Osteocyte (in vitro differentiated cells): ENCODE measurements around the gene BCAP31. TPM values are rescaled to one million over a fixed set of nuclear protein-coding genes. Genes with fewer than 3 reads are reported as not detected.
"Not testable (repeated sequence)": the region's sequence is repeated elsewhere in the genome, so short reads cannot be mapped to it uniquely, and the experiment has no call there.

Source experiments
- DNase-seq: peaks from one replicate; pipeline ENCODE4 v3.0.0; 2021; ENCODE audit warnings: mixed read lengths; ENCODE audit not compliant: unreplicated experiment; ENCODE audit errors: extremely low spot score
- H3K27ac Mint-ChIP-seq: one replicate; pipeline ENCODE4 v1.8.0; 2021; ENCODE audit warnings: mild to moderate bottlenecking, mixed read lengths; ENCODE audit not compliant: unreplicated experiment
- H3K27me3 Mint-ChIP-seq: one replicate; pipeline ENCODE4 v1.8.0; 2021; ENCODE audit warnings: mixed read lengths; ENCODE audit not compliant: unreplicated experiment
- H3K36me3 Mint-ChIP-seq: one replicate; pipeline ENCODE4 v1.8.0; 2021; ENCODE audit warnings: mixed read lengths; ENCODE audit not compliant: unreplicated experiment
- H3K4me1 Mint-ChIP-seq: one replicate; pipeline ENCODE4 v1.8.0; 2021; ENCODE audit warnings: mixed read lengths; ENCODE audit not compliant: unreplicated experiment
- H3K4me3 Mint-ChIP-seq: one replicate; pipeline ENCODE4 v1.8.0; 2021; ENCODE audit warnings: mild to moderate bottlenecking, moderate library complexity, mixed read lengths; ENCODE audit not compliant: unreplicated experiment
- H3K9me3 Mint-ChIP-seq: one replicate; pipeline ENCODE4 v1.8.0; 2021; ENCODE audit warnings: mixed read lengths; ENCODE audit not compliant: unreplicated experiment
- total RNA-seq: library from RNA; stranded (reverse); gene quantifications from 2 replicates; pipeline ENCODE4 v1.2.1, GENCODE V29; 2021
- TF ChIP-seq, protein P1 (sequence below): fragments of 200-600 bp; sonication (generic); IDR thresholded peaks from 2 replicates; pipeline ENCODE4 v1.5.0; 2021; ENCODE audit warnings: antibody characterized with exemption, mild to moderate bottlenecking, moderate library complexity

BCAP31 gene
- total RNA-seq, 1 donor from 2014 or later = 172 TPM

- Mint-ChIP-seq H3K4me3 (no peak overlapping the region), H3K36me3 (peaks cover 4% of the 10 kb centered on the region), H3K4me1 (peaks cover 9% of the 10 kb centered on the region), H3K27me3 (no peaks in the 10 kb centered on the region), H3K27ac (no peak overlapping the region), H3K9me3 (no peaks in the 10 kb centered on the region)
- TF ChIP-seq, protein P1, sequence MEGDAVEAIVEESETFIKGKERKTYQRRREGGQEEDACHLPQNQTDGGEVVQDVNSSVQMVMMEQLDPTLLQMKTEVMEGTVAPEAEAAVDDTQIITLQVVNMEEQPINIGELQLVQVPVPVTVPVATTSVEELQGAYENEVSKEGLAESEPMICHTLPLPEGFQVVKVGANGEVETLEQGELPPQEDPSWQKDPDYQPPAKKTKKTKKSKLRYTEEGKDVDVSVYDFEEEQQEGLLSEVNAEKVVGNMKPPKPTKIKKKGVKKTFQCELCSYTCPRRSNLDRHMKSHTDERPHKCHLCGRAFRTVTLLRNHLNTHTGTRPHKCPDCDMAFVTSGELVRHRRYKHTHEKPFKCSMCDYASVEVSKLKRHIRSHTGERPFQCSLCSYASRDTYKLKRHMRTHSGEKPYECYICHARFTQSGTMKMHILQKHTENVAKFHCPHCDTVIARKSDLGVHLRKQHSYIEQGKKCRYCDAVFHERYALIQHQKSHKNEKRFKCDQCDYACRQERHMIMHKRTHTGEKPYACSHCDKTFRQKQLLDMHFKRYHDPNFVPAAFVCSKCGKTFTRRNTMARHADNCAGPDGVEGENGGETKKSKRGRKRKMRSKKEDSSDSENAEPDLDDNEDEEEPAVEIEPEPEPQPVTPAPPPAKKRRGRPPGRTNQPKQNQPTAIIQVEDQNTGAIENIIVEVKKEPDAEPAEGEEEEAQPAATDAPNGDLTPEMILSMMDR = no peak
- no peak for DNase-seq
These were observed 28.1 kb downstream of the BCAP31 start for GRCh38 chrX:153696100-153696499.

- TF ChIP-seq, protein P1 = no peak
- Mint-ChIP-seq H3K27ac (no peak overlapping the region), H3K9me3 (no peaks in the 10 kb centered on the region), H3K4me3 (no peak overlapping the region), H3K4me1 (peaks cover 4% of the 10 kb centered on the region), H3K27me3 (no peaks in the 10 kb centered on the region), H3K36me3 (peaks cover 4% of the 10 kb centered on the region)
- no peak for DNase-seq
These were observed 29.4 kb downstream of the BCAP31 start for GRCh38 chrX:153694687-153695270.

DNA sequence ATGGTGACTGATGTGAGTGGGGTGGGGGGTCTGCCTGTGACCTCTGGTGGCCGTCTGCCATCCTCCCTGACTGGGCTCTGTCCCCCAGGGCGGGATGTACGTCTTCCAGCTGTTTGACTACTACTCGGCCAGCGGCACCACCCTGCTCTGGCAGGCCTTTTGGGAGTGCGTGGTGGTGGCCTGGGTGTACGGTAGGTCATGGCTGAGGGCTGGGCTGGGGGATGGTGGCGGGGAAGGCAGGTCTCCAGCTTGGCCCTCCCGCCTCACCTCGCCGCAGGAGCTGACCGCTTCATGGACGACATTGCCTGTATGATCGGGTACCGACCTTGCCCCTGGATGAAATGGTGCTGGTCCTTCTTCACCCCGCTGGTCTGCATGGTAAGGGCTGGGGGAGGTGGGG is 29.9 kb downstream of the BCAP31 start:
- not testable (repeated sequence) for H3K4me1 Mint-ChIP-seq, H3K36me3 Mint-ChIP-seq, H3K27ac Mint-ChIP-seq, DNase-seq, H3K27me3 Mint-ChIP-seq, H3K9me3 Mint-ChIP-seq, H3K4me3 Mint-ChIP-seq

- H3K4me3 Mint-ChIP-seq = no peak overlapping the region
- DNase-seq = no peak
- H3K27me3 Mint-ChIP-seq = no peaks in the 10 kb centered on the region
- H3K36me3 Mint-ChIP-seq = peaks cover under 1% of the 10 kb centered on the region
- H3K27ac Mint-ChIP-seq = no peak overlapping the region
- TF ChIP-seq, protein P1 = no peak
- H3K9me3 Mint-ChIP-seq = no peaks in the 10 kb centered on the region
- H3K4me1 Mint-ChIP-seq = peaks cover 9% of the 10 kb centered on the region
These were observed 30.7 kb downstream of the BCAP31 start for GRCh38 chrX:153693216-153694086.

GRCh38 chrX:153692611-153693156 is 31.5 kb downstream of the BCAP31 start:
- TF ChIP-seq, protein P1 = no peak
- Mint-ChIP-seq H3K4me3 (no peak overlapping the region), H3K27me3 (no peaks in the 10 kb centered on the region), H3K27ac (no peak overlapping the region), H3K9me3 (no peaks in the 10 kb centered on the region), H3K4me1 (peaks cover 9% of the 10 kb centered on the region), H3K36me3 (no peaks in the 10 kb centered on the region)
- DNase-seq = no peak
